ENCODE results near the gene NFKB1.
A peak's percentile ranks its signal among the peaks of the same experiment; 100 is the strongest.
"Not testable (repeated sequence)": the region's sequence is repeated elsewhere in the genome, so short reads cannot be mapped to it uniquely, and the experiment has no call there.

NFKB1 gene

GRCh38 chr4:102570211-102570610 lies 69.1 kb downstream of the NFKB1 start:
- not testable (repeated sequence) for DNase-seq

GRCh38 chr4:102572452-102572851 lies 71.3 kb downstream of the NFKB1 start:
- DNase-seq, result no peak

GRCh38 chr4:102574317-102574716 lies 73.2 kb downstream of the NFKB1 start:
- DNase-seq, result no peak

- no peak for DNase-seq
These were observed 74.4 kb downstream of the NFKB1 start for GRCh38 chr4:102575369-102576129.

GRCh38 chr4:102578270-102578669 lies 77.1 kb downstream of the NFKB1 start:
- no peak for DNase-seq

- no peak for DNase-seq
These were observed 77.7 kb downstream of the NFKB1 start for GRCh38 chr4:102578819-102579218.

GRCh38 chr4:102579794-102580462 lies 78.8 kb downstream of the NFKB1 start:
- no peak for DNase-seq

GRCh38 chr4:102580463-102580842 lies 79.3 kb downstream of the NFKB1 start:
- DNase-seq, result no peak

GRCh38 chr4:102584091-102584490 lies 82.9 kb downstream of the NFKB1 start:
- no peak for DNase-seq

- no peak for DNase-seq
These were observed 84.2 kb downstream of the NFKB1 start for GRCh38 chr4:102585329-102585728.

GRCh38 chr4:102586002-102586643 lies 85.0 kb downstream of the NFKB1 start:
- no peak for DNase-seq

- DNase-seq, result peak; percentile 11
These were observed 85.5 kb downstream of the NFKB1 start for GRCh38 chr4:102586644-102587021.

GRCh38 chr4:102589743-102590142 lies 88.6 kb downstream of the NFKB1 start:
- DNase-seq, result no peak

GRCh38 chr4:102592256-102592655 lies 91.1 kb downstream of the NFKB1 start:
- no peak for DNase-seq

GRCh38 chr4:102593147-102593546 lies 92.0 kb downstream of the NFKB1 start:
- DNase-seq, result no peak

- DNase-seq, result no peak
These were observed 92.8 kb downstream of the NFKB1 start for GRCh38 chr4:102594000-102594399.

- no peak for DNase-seq
These were observed 95.4 kb downstream of the NFKB1 start for GRCh38 chr4:102596532-102596931.

- DNase-seq, result no peak
These were observed 97.1 kb downstream of the NFKB1 start for GRCh38 chr4:102598086-102598761.

GRCh38 chr4:102598762-102599374 lies 97.7 kb downstream of the NFKB1 start:
- no peak for DNase-seq

GRCh38 chr4:102599455-102599854 lies 98.3 kb downstream of the NFKB1 start:
- DNase-seq, result no peak

- no peak for DNase-seq
These were observed 98.7 kb downstream of the NFKB1 start for GRCh38 chr4:102599886-102600285.

- DNase-seq, result no peak
These were observed 99.5 kb downstream of the NFKB1 start for GRCh38 chr4:102600689-102601088.

GRCh38 chr4:102601586-102602227 lies 100.5 kb downstream of the NFKB1 start:
- DNase-seq, result no peak
